GM12892 (cell line): Measurements from ENCODE around the gene MFAP4.

ENCODE experiments used
- DNase-seq: peaks from one replicate; pipeline ENCODE4 v3.0.0; 2011; ENCODE audit not compliant: insufficient read length
- FAIRE-seq: peaks from 2 replicates; lab custom pipeline; 2011; peaks lifted over from hg19 to GRCh38; lab: Jason Lieb, UNC
- POLR2A ChIP-seq: IDR thresholded peaks from 2 replicates; pipeline ENCODE4 v1.6.1; 2011; ENCODE audit warnings: low read depth, low read length, control low read depth
- POLR2AphosphoS5 ChIP-seq: IDR thresholded peaks from 2 replicates; pipeline ENCODE4 v1.6.1; 2011; ENCODE audit warnings: low read depth, low read length, control low read depth
- TAF1 ChIP-seq: IDR thresholded peaks from 2 replicates; pipeline ENCODE4 v1.6.1; 2011; ENCODE audit warnings: low read depth, mild to moderate bottlenecking, control low read depth, low read length, borderline replicate concordance

The MFAP4 gene

DNA sequence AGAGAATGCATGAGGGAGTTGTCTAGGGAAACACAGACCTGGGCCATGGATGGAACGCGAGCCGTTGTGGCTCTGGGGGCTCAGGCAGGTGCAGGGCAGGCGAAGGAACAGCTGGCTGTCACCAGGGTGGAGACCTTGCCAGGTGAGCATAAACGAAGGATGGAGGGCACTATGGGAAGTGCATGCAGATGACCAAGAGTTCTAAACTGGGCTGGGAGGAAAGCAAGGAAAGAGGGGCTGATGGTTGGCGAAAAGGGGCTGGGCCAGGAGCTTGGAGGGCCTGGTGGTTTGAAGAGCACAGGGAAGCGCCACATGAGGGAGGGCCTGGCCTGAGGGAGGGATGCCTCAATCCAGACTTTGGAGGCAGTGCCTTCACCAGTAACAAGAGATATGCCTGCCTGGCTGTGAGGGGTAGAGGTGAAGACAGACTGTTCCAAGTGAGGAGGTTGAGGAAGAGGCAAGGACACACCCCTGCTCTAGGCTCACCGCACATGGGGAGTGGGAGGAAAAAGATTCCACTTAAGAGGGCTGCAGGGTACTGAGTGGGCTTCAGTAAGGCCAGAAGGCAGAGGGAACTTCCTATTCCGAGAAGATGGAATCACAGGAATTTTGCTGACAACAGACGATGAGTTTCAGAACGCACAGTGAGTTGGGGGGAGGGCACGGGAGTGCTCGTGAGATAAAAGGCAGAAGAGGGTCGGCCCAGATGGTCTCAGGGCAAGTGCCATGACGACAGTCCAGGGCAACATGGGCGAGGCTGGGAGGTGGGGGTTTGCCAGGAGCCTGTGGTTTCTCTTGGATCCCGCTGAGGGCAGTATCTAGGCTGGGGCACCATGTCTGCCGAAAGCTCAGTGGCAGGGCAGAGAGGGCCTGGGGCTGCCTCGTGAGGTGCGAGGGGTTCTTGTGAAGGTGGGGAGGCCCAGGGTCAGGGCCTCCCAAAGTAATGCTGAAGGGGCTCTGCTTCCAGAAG lies 45.1 kb downstream of the MFAP4 start:
- no peak for DNase-seq

DNA sequence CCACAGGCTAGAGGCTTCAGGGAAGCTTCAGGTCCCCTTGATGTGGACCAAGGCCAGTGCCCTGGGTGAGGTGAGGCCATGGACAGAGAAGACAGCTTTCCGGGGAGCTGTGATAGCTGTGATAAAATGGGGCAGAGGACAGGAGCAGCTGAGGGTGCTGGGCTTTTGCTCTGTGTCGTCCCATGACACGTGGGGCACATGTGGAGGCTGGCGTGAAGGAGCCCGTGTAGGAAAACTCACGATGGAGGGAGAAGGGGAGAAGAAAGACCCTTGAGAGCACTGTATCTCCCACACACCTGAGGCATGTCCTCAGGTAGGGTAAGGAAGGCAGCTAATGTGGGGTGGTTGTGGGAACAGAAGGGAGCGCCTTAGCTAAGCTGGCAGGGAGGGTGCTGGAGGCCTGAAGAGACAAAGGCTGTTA lies 45.8 kb downstream of the MFAP4 start:
- TF ChIP-seq POLR2AphosphoS5: no peak
- TF ChIP-seq TAF1: no peak
- TF ChIP-seq POLR2A: no peak
- FAIRE-seq (no peak), DNase-seq (no peak)

More for the DNA sequence above, 45.1 kb downstream of the MFAP4 start:
- TF ChIP-seq TAF1 (no peak), POLR2AphosphoS5 (no peak), POLR2A (no peak)
- no peak for FAIRE-seq

DNA sequence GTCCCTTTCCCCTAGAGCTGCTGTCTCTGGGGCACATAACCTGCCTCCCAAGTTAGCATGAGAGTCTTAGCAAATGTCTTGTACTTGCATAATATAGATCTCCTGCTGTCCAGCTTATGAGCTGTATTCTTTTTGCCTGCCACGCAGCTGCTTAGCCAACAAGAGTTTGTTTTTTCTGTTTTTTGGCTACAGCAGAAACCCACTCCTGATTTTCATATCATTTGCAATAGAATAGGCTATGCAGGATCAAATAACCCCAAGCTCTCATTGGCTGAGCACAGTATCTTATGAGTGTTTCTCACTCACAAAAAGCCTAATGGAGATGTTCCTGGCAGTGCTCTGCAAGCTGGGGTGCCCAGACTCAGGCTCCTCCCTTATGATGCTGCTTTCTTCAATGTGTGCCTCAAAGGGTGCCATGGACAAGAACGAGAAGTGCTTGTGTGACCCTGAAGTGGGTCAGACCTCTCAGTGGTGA lies 47.6 kb downstream of the MFAP4 start:
- FAIRE-seq (no peak), DNase-seq (no peak)
- TF ChIP-seq TAF1 (no peak), POLR2AphosphoS5 (no peak), POLR2A (no peak)

DNA sequence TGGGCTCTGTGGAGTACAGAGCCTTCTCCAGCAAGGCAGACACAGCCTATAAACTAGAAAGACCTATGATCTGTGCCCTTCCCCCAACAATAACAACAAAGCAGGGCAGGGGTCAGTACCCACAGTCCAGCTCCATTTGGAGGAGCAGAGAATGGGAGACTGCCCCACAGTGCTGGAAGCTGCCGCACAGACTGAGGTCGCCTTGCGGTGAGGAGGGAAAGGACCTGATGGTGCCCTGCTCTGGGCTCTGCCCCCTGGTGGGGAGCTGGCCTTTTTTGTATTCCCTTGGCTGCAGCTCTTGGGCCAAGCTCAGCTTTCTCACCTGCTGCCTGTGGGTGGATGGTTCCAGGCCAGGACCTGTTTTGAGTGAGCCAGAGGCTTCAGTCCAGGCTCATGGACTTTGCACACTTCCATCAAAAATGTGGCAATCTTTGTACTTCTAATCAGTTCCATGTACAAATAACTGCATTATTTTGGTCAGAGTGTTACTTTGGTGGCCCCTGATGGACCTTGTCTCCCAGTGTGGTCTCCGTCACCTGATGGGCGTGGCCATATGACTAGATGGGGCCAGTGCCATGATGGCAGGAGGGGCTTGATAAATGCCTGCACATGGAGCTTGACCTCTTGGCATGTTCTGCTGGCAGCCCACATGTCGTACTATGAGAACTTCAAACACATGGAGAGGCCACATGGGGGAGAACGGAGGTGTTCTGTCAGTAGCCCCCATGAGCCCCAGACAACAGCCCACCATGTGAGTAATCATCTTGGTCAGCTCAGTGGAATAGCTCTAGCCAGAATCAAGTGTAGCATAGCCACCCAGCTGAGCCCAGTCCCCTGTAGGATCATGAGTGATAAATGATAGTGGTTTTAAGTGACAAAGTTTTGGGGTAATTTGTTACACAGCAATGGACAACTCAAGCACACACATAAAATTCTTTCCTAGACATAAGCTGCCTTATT lies 48.7 kb downstream of the MFAP4 start:
- FAIRE-seq (peak; percentile 84), DNase-seq (peak; percentile 75)
- TF ChIP-seq TAF1 (no peak), POLR2A (no peak), POLR2AphosphoS5 (no peak)

DNA sequence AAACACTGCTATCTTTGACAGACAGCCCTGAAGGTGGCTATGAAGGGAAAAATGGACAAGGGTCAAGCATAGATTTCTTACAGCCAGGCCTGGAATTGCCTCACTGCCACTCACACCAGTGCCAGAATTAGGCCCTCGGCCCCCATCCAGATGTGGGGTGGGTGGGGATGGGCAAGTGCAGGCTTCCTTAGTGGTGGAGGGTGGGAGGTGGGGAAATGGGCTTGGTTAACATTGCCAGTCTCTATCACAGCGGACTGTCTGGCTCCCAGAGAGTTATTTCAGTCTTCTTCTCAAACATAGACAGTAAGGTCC lies 49.3 kb downstream of the MFAP4 start:
- TF ChIP-seq TAF1: no peak
- FAIRE-seq (no peak), DNase-seq (no peak)

DNA sequence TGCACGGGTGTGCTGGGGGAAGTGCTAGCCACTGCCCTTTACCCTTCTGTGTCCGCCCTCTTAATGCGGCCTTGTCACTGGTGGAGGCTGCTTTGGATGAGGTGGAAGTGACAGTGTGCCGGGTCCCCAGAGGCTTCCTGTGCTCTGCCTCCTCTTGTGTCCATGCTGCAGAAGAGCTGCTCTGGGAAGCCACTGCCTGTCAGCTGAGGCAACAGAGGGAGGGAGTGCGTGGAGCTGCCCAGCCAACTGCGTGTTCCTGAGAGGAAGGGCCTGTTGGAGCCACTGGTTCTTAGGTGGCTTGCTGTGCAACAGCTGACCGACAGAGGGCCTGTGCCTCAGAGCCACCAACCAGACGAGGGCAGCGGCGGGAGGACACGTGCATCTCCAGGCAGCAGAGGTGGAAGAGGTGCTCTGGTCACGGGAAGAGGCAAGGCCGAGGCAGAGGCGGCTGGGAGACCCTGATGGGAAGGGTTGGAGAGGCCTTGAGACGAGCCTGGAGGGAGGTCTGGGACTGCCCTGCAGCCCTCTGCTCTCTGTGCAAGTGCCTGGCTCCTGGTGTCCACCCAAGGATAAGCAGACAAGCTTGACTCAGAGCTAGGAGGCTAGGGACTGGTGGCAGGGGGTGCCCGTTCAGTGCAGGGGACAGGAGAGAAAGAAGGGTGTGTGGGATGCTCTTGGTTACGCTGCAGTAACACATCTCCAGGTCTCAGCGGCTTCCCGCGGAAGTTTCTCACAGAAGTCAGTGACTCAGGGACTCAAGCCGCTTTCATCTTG lies 49.9 kb downstream of the MFAP4 start:
- FAIRE-seq (no peak), DNase-seq (no peak)
- TF ChIP-seq POLR2AphosphoS5 (no peak), TAF1 (no peak), POLR2A (no peak)

DNA sequence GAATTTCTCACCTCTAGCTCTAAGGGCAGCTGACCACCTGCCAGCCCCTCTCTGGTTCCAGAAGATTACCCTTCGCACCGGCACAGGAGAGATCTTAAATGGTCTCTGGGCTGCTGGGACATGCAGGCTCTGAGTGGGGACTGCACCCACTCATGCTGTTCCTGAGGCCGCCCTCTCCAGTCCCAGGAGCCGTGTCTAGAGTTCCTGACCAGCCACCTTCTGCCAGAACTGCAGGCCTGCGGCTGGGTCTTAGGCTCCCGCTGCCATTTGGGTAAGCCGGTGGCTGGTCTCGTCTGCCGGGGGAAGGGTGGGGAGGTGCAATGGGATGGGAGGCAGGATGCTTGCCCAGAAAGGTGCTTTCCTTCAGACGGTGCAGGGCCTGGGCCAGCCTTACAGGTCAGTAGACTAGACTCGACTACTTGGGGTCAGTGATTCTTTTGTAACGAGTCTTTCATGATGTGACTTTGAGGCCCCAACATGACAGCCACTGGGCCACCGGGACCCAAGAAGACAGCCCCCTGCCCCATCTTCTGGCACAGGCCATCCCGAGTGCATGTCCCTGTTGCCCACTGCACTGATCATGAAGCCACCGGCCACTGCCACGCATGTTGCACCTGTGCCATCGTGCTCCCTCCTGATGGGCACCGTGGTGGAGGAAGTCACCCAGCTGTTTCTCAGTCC lies 50.9 kb downstream of the MFAP4 start:
- no peak for TF ChIP-seq TAF1
- no peak for TF ChIP-seq POLR2AphosphoS5
- TF ChIP-seq POLR2A: no peak
- DNase-seq (no peak), FAIRE-seq (no peak)

DNA sequence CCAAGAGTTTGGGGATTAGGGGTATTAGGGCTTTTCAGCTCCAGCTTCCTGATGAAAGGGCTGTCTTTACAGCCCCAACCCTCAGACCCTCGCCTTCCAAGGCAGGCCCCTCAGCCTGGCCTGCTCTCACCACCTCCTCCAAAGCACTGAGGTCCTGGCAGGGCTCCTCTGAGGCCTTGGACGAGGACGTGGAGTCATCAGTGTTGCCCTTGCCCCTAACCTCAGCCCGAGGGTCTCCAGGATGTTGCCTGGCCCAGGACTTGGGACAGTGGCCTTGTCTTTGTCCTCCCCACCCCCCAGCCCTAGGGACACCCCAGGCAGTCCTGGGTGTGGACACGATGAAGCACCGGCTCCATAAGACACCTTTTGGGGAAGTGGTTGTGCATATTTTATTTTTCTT lies 52.7 kb downstream of the MFAP4 start:
- TF ChIP-seq POLR2A (no peak), TAF1 (no peak), POLR2AphosphoS5 (no peak)
- FAIRE-seq (no peak), DNase-seq (no peak)

DNA sequence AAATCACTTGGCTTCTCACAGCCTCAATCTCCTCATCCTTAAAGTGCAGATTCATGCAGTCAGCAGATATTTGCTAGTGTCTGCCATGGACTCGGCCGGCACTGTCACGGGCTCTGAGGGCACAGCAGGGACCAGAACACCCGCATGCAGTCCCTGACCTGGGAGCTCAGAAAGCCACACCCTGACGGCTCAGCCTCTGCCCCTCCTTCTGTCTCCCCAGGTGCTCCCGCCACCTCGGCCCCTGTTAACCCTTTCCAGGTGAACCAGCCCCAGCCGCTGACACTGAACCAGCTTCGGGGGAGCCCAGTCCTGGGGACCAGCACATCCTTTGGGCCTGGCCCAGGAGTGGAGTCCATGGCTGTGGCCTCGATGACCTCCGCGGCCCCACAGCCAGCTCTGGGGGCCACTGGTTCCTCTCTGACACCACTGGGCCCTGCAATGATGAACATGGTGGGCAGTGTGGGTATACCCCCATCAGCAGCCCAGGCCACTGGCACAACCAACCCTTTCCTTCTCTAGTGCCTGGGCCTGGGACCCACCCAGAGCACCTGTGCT lies 53.2 kb downstream of the MFAP4 start:
- no peak for DNase-seq
- FAIRE-seq: no peak
- TF ChIP-seq POLR2A: no peak
- TF ChIP-seq POLR2AphosphoS5: no peak
- TF ChIP-seq TAF1: no peak
